ENCODE results near the gene HMG20A.

Gene HMG20A

DNA sequence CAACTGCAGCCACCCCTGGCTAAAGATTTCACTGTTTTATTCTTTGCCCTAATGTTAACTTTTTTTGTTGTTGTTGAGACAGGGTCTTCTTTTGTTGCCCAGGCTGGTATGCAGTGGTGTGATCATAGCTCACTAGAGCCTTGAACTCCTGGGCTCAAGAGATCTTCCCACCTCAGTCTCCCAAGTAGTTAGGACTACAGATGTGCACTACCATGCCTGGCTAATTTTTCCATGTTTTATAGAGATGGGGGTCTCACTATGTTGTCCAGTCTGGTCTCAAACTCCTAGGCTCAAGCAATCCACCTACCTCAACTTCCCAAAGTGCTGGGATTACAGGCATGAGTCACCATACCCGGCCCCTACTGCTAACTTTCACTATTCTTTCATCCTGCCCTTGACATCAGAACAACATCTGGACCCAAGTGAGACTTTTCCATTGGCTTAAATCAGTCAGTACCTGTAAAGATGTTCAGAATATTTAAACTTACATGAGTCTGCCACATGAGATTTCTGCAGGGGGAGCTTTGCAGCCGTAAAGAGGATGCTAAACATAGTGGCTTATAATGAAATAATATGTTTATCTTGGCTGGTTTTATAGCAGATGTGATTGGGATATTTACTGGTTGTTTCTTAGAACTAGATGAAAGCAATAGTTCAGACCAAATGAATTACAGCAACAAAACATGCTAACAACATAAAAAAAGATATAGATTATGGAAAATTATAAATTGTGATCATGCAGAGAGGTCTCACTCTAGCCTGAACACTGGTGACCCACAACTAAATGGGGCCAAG, 73.6 kb downstream of the HMG20A start:
- TF ChIP-seq FOXP2 (optimal IDR thresholded peaks at IDR 0.05; ENCODE audit: borderline replicate concordance, extremely low read depth, extremely low read length, insufficient read depth) (no peak), POLR2AphosphoS5 (IDR thresholded peaks at IDR 0.05; ENCODE audit: low read depth, low read length) (no peak), SIN3A (IDR thresholded peaks at IDR 0.05; ENCODE audit: borderline replicate concordance, insufficient read depth, low read length) (no peak), TAF1 (IDR thresholded peaks at IDR 0.05; ENCODE audit: borderline replicate concordance, insufficient read depth, low read length) (no peak)
- TF ChIP-seq, protein P1, sequence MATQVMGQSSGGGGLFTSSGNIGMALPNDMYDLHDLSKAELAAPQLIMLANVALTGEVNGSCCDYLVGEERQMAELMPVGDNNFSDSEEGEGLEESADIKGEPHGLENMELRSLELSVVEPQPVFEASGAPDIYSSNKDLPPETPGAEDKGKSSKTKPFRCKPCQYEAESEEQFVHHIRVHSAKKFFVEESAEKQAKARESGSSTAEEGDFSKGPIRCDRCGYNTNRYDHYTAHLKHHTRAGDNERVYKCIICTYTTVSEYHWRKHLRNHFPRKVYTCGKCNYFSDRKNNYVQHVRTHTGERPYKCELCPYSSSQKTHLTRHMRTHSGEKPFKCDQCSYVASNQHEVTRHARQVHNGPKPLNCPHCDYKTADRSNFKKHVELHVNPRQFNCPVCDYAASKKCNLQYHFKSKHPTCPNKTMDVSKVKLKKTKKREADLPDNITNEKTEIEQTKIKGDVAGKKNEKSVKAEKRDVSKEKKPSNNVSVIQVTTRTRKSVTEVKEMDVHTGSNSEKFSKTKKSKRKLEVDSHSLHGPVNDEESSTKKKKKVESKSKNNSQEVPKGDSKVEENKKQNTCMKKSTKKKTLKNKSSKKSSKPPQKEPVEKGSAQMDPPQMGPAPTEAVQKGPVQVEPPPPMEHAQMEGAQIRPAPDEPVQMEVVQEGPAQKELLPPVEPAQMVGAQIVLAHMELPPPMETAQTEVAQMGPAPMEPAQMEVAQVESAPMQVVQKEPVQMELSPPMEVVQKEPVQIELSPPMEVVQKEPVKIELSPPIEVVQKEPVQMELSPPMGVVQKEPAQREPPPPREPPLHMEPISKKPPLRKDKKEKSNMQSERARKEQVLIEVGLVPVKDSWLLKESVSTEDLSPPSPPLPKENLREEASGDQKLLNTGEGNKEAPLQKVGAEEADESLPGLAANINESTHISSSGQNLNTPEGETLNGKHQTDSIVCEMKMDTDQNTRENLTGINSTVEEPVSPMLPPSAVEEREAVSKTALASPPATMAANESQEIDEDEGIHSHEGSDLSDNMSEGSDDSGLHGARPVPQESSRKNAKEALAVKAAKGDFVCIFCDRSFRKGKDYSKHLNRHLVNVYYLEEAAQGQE (IDR thresholded peaks at IDR 0.05; ENCODE audit: insufficient read depth in 1 of 2, low read depth in 2 of 2, low read length in 2 of 2), result no peak

- TF ChIP-seq, protein P1 (IDR thresholded peaks at IDR 0.05; ENCODE audit: insufficient read depth in 1 of 2, low read depth in 2 of 2, low read length in 2 of 2), result no peak
- TF ChIP-seq TAF1 (IDR thresholded peaks at IDR 0.05; ENCODE audit: borderline replicate concordance, insufficient read depth, low read length) (no peak), SIN3A (IDR thresholded peaks at IDR 0.05; ENCODE audit: borderline replicate concordance, insufficient read depth, low read length) (no peak), FOXP2 (optimal IDR thresholded peaks at IDR 0.05; ENCODE audit: borderline replicate concordance, extremely low read depth, extremely low read length, insufficient read depth) (no peak), POLR2AphosphoS5 (IDR thresholded peaks at IDR 0.05; ENCODE audit: low read depth, low read length) (no peak)
These were observed 74.3 kb downstream of the HMG20A start for GRCh38 chr15:77494964-77495363.

GRCh38 chr15:77495838-77496596, 75.3 kb downstream of the HMG20A start:
- TF ChIP-seq SIN3A (IDR thresholded peaks at IDR 0.05; ENCODE audit: borderline replicate concordance, insufficient read depth, low read length) (no peak), TAF1 (IDR thresholded peaks at IDR 0.05; ENCODE audit: borderline replicate concordance, insufficient read depth, low read length) (no peak), POLR2AphosphoS5 (IDR thresholded peaks at IDR 0.05; ENCODE audit: low read depth, low read length) (no peak), FOXP2 (optimal IDR thresholded peaks at IDR 0.05; ENCODE audit: borderline replicate concordance, extremely low read depth, extremely low read length, insufficient read depth) (no peak)
- TF ChIP-seq, protein P1 (IDR thresholded peaks at IDR 0.05; ENCODE audit: insufficient read depth in 1 of 2, low read depth in 2 of 2, low read length in 2 of 2), result no peak

GRCh38 chr15:77496715-77497109, 76.0 kb downstream of the HMG20A start:
- TF ChIP-seq TAF1 (IDR thresholded peaks at IDR 0.05; ENCODE audit: borderline replicate concordance, insufficient read depth, low read length) (no peak), FOXP2 (optimal IDR thresholded peaks at IDR 0.05; ENCODE audit: borderline replicate concordance, extremely low read depth, extremely low read length, insufficient read depth) (peak; percentile 72), SIN3A (IDR thresholded peaks at IDR 0.05; ENCODE audit: borderline replicate concordance, insufficient read depth, low read length) (0 out of 2 replicates have a peak, but pooled peaks have one; percentile 34)

DNA sequence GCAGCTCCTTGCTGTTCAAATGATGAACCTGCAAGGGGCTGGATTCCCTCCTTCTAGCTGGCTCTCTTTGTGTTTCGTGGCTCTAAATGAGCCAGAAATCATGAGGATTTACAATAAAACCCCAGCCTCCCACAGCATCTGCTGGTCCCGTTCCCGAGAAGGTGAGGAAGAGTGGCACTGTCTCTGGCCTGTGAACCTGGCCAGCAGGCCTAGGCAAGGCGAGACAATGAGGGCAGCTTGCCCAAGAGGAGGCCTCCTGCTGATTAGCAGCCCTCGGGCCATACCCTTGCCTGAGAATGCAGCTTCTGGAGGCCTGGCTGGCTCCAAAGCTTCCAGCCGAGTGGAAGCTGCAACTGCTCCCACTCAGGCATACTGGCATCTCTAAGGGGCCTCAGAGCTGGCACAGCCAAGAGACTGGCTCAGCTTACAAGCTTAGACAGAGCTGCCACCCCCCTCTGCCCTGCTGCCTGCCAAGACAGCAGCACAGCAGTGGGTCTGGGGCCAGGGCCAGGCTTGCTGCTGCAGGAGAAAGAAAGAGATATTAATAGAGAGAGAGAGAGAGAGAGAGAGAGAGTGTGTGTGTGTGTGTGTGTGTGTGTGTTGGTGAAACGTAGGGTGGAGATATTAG, 76.5 kb downstream of the HMG20A start:
- TF ChIP-seq FOXP2 (optimal IDR thresholded peaks at IDR 0.05; ENCODE audit: borderline replicate concordance, extremely low read depth, extremely low read length, insufficient read depth), result no peak
- TF ChIP-seq TAF1 (IDR thresholded peaks at IDR 0.05; ENCODE audit: borderline replicate concordance, insufficient read depth, low read length), result no peak
- no peak for TF ChIP-seq SIN3A (IDR thresholded peaks at IDR 0.05; ENCODE audit: borderline replicate concordance, insufficient read depth, low read length)
- TF ChIP-seq POLR2AphosphoS5 (IDR thresholded peaks at IDR 0.05; ENCODE audit: low read depth, low read length), result no peak
- TF ChIP-seq, protein P1 (IDR thresholded peaks at IDR 0.05; ENCODE audit: insufficient read depth in 1 of 2, low read depth in 2 of 2, low read length in 2 of 2), result no peak
